ENCODE data around the gene HABP2. TPM values are rescaled to one million over a fixed set of nuclear protein-coding genes. Genes with fewer than 3 reads are reported as not detected.
A peak's percentile ranks its signal among the peaks of the same experiment; 100 is the strongest.

HABP2 gene
- total RNA-seq, 1 experiment from 2014 or later = not detected

DNA sequence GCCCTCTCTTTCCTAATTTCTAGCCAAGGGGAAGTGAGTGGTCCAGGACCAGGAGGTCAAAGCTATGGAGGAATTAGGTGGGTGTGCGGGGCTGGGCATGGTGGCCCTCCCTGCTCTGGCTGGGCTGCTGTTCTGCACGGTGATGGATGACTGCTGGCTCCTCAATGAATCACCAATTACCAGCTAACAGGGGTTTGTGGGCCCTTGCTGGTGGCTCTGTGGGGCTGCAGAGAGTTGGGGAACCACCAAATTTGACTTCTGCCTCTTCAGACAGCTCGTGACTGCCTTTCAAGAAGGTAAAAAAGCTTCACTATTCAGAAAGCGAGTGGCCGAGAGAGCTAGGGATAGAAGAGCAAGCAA lies 35.0 kb upstream of the HABP2 start:
- Histone ChIP-seq H3K9me2 (replicated peaks; ENCODE audit: low read length) (no peaks in the 10 kb centered on the region), H3F3A (ENCODE audit: low read length, unreplicated experiment) (no peaks in the 10 kb centered on the region), H3K4me2 (ENCODE audit: low read length) (no peak overlapping the region), H3K9me3 (ENCODE audit: low read length) (no peaks in the 10 kb centered on the region), H3K9ac (ENCODE audit: low read length) (no peak overlapping the region), H3K36me3 (ENCODE audit: low read depth, low read length) (no peaks in the 10 kb centered on the region; the same call in 1 of the 2 replicates), H3K4me1 (ENCODE audit: insufficient read depth, low read length) (0 out of 2 replicates have a peak, but pooled peaks cover 5% of the 10 kb centered on the region), H2AFZ (ENCODE audit: low read length) (no peak overlapping the region), H4K20me1 (ENCODE audit: low read length) (no peaks in the 10 kb centered on the region), H3K27me3 (ENCODE audit: low read length) (no peaks in the 10 kb centered on the region), H3K79me2 (ENCODE audit: low read length) (no peaks in the 10 kb centered on the region), H3K4me3 (ENCODE audit: low read length) (no peak overlapping the region), H3K27ac (ENCODE audit: low read length) (no peak overlapping the region)
- no peak for ATAC-seq
- no TSS peak for BruUV-seq (replicated peaks)
- TF ChIP-seq EZH2 (IDR thresholded peaks at IDR 0.05; ENCODE audit: low read length, unreplicated experiment) (no peak), EZH2phosphoT487 (IDR thresholded peaks at IDR 0.05; ENCODE audit: borderline replicate concordance, low read length) (no peak)
- TF ChIP-seq, protein P1, sequence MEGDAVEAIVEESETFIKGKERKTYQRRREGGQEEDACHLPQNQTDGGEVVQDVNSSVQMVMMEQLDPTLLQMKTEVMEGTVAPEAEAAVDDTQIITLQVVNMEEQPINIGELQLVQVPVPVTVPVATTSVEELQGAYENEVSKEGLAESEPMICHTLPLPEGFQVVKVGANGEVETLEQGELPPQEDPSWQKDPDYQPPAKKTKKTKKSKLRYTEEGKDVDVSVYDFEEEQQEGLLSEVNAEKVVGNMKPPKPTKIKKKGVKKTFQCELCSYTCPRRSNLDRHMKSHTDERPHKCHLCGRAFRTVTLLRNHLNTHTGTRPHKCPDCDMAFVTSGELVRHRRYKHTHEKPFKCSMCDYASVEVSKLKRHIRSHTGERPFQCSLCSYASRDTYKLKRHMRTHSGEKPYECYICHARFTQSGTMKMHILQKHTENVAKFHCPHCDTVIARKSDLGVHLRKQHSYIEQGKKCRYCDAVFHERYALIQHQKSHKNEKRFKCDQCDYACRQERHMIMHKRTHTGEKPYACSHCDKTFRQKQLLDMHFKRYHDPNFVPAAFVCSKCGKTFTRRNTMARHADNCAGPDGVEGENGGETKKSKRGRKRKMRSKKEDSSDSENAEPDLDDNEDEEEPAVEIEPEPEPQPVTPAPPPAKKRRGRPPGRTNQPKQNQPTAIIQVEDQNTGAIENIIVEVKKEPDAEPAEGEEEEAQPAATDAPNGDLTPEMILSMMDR (conservative IDR thresholded peaks at IDR 0.05; ENCODE audit: low read depth, low read length) = no peak
- intact Hi-C loops (cut with micrococcal nuclease) = no loop called here
- CTCF ChIA-PET = no interaction called here
- DNase-seq = no peak
- POLR2A ChIA-PET (ENCODE audit: unreplicated experiment) = no interaction called here

DNA sequence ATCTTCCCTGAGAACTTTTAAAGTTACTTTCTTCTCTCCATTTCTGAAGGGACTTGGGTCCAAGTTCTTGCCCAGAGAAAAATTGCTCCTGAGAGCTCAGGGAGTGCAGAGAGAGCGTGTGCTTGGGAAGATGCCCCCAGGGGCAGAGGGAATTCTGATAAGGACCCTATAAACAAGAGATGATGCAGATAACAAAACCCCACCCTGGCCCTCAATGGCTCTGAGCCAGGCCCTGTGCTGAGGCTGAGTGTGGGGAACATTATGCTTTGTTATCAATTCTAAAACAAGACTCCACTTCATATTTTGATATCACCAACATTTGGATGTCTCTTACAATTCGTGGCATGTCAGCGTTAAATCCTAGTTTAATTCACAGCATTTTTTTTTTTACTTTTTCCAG lies 34.4 kb upstream of the HABP2 start:
- H3K27me3 ChIP-seq (ENCODE audit: low read length) = no peaks in the 10 kb centered on the region
- TF ChIP-seq EZH2phosphoT487 (IDR thresholded peaks at IDR 0.05; ENCODE audit: borderline replicate concordance, low read length) (no peak), EZH2 (IDR thresholded peaks at IDR 0.05; ENCODE audit: low read length, unreplicated experiment) (no peak)
- TF ChIP-seq, protein P1 (conservative IDR thresholded peaks at IDR 0.05; ENCODE audit: low read depth, low read length) = no peak
- H3K9ac ChIP-seq (ENCODE audit: low read length) = no peak overlapping the region
- no peak overlapping the region for H3K4me3 ChIP-seq (ENCODE audit: low read length)
- H2AFZ ChIP-seq (ENCODE audit: low read length) = no peak overlapping the region
- H3K36me3 ChIP-seq (ENCODE audit: low read depth, low read length) = no peaks in the 10 kb centered on the region; the same call in 1 of the 2 replicates
- no TSS peak for BruUV-seq (replicated peaks)
- intact Hi-C loops (cut with micrococcal nuclease) = no loop called here
- H4K20me1 ChIP-seq (ENCODE audit: low read length) = no peaks in the 10 kb centered on the region
- no peak for DNase-seq
- CTCF ChIA-PET = no interaction called here
- no peaks in the 10 kb centered on the region for H3K9me3 ChIP-seq (ENCODE audit: low read length)
- no peaks in the 10 kb centered on the region for H3K79me2 ChIP-seq (ENCODE audit: low read length)
- 0 out of 2 replicates have a peak, but pooled peaks cover 5% of the 10 kb centered on the region for H3K4me1 ChIP-seq (ENCODE audit: insufficient read depth, low read length)
- POLR2A ChIA-PET (ENCODE audit: unreplicated experiment) = no interaction called here
- H3F3A ChIP-seq (ENCODE audit: low read length, unreplicated experiment) = no peaks in the 10 kb centered on the region
- H3K27ac ChIP-seq (ENCODE audit: low read length) = no peak overlapping the region
- H3K4me2 ChIP-seq (ENCODE audit: low read length) = no peak overlapping the region
- no peaks in the 10 kb centered on the region for H3K9me2 ChIP-seq (replicated peaks; ENCODE audit: low read length)
- no peak for ATAC-seq

DNA sequence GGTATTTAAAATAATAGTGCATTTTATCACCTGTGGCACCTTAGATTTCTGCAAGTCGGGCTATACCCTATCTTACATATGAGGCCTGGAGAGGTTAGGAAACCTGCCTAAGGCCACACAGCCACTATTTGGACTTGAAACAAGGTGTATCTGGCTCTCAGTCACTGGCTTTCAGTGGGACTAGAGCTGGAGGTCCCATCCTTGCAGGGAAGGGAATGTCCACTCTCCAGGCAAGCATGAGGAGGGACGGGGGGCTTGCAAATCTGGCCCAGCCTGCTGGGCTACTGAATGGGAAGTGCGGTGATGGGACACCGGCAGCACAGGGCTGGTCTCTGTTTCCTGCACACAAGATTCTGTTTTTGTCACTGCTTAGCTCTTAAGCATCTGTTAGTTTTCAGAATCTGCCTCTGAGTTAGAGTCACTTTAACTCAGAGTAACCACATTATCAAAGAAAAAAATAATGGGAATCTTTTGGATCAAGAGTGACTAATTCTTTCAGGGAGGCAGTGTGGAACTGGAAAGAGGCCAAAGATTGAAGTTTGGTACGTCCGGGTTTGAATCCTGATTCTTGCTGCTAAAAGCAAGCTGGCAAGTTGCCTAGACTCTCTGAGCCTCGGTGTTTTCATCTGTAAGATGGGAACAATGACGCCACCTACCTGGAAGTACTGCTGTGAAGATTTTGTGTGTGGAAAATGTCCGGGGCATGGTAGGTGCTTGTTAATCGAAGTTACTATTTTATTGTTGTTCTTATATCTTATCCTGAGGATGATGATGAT lies 33.8 kb upstream of the HABP2 start:
- no peaks in the 10 kb centered on the region for H3K9me2 ChIP-seq (replicated peaks; ENCODE audit: low read length)
- DNase-seq (peak; percentile 27), ATAC-seq (no peak)
- no peaks in the 10 kb centered on the region for H3F3A ChIP-seq (ENCODE audit: low read length, unreplicated experiment)
- ChIA-PET POLR2A (ENCODE audit: unreplicated experiment) (no interaction called here), CTCF (no interaction called here)
- H3K4me3 ChIP-seq (ENCODE audit: low read length) = no peak overlapping the region
- no TSS peak for BruUV-seq (replicated peaks)
- H3K4me2 ChIP-seq (ENCODE audit: low read length) = no peak overlapping the region
- no peak for TF ChIP-seq EZH2 (IDR thresholded peaks at IDR 0.05; ENCODE audit: low read length, unreplicated experiment)
- TF ChIP-seq, protein P1 (conservative IDR thresholded peaks at IDR 0.05; ENCODE audit: low read depth, low read length) = no peak
- no peak for TF ChIP-seq EZH2phosphoT487 (IDR thresholded peaks at IDR 0.05; ENCODE audit: borderline replicate concordance, low read length)
- no peak overlapping the region for H2AFZ ChIP-seq (ENCODE audit: low read length)
- H3K9ac ChIP-seq (ENCODE audit: low read length) = no peak overlapping the region
- no peaks in the 10 kb centered on the region for H3K27me3 ChIP-seq (ENCODE audit: low read length)
- H3K79me2 ChIP-seq (ENCODE audit: low read length) = no peaks in the 10 kb centered on the region
- H3K27ac ChIP-seq (ENCODE audit: low read length) = no peak overlapping the region
- H4K20me1 ChIP-seq (ENCODE audit: low read length) = no peaks in the 10 kb centered on the region
- no peaks in the 10 kb centered on the region for H3K9me3 ChIP-seq (ENCODE audit: low read length)
- H3K36me3 ChIP-seq (ENCODE audit: low read depth, low read length) = no peaks in the 10 kb centered on the region; the same call in 1 of the 2 replicates
- intact Hi-C loops (cut with micrococcal nuclease) = no loop called here
- 0 out of 2 replicates have a peak, but pooled peaks cover 5% of the 10 kb centered on the region for H3K4me1 ChIP-seq (ENCODE audit: insufficient read depth, low read length)

Measured in PC-3 (cell line).